Measurements from ENCODE around the gene TEAD3. TPM values are rescaled to one million over a fixed set of nuclear protein-coding genes. Genes with fewer than 3 reads are reported as not detected.

TEAD3 gene
- total and polyA plus RNA-seq, 10 of the 15 experiments (the other 5 are each of a cell fraction or from before 2014, with no cell fraction given), result 0.02 to 0.28 (median 0.18) TPM; not detected in 5

DNA sequence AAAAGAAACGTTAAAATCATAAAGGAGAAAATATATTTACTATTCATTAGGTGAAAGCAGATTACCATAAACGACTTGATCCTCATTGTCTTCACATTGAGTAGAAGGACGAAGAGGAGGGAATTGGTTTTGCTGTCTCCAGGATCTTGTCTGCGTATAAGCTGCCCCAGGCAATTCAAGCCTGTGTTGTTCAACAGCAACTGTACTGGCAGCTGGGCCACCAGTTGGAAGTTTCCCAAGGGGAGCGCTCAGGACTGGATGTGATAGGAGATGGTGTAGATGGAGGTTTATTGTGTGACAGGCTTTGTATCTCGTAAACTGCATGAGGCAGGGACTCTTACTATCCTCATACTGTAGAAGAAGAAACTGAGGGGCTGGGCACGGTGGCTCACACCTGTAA lies 48.7 kb downstream of the TEAD3 start:
- CTCF ChIA-PET, result interaction anchor here (1.0 to 6.5 kb wide), 11 partner anchors 14 to 154 kb away, joined by 3 to 177 read pairs (median 7); partner anchors contain the start of genes DEF6 and PPARD
- Histone ChIP-seq H3K9me3 (replicated peaks; ENCODE audit: control insufficient read depth, insufficient read depth, low read length) (no peaks in the 10 kb centered on the region), H3K4me3 (no peak overlapping the region), H3K27ac (ENCODE audit: control insufficient read depth, insufficient read depth) (no peak overlapping the region), H3K9ac (ENCODE audit: control insufficient read depth, insufficient read depth, low read length) (no peak overlapping the region), H3K4me1 (ENCODE audit: control insufficient read depth, insufficient read depth, low read length) (peaks cover 5% of the 10 kb centered on the region), H3K4me2 (ENCODE audit: control insufficient read depth, insufficient read depth) (no peak overlapping the region), H3K27me3 (replicated peaks in 1 of 2; ENCODE audit: control insufficient read depth in 2 of 2, insufficient read depth in 2 of 2, low read length in 1 of 2) (0 out of 4 replicates have a peak, but pooled peaks cover 0 to 3% of the 10 kb centered on the region in 2 experiments), H4K20me1 (ENCODE audit: control insufficient read depth, insufficient read depth) (no peaks in the 10 kb centered on the region), H3K79me2 (ENCODE audit: control insufficient read depth, insufficient read depth, low read length) (peaks cover 4% of the 10 kb centered on the region), H2AFZ (ENCODE audit: control insufficient read depth, low read depth, low read length) (no peak overlapping the region), H3K36me3 (ENCODE audit: control insufficient read depth in 2 of 2, insufficient read depth in 2 of 2, low read length in 1 of 2) (no peaks in the 10 kb centered on the region)
- SMC1A ChIA-PET (ENCODE audit: uncharacterized antibody, unreplicated experiment), result interaction anchor here (0.7 to 6.8 kb wide), 6 partner anchors 9 to 150 kb away, joined by 3 to 116 read pairs (median 14); partner anchors contain the start of genes DEF6 and PPARD
- RAD21 ChIA-PET (ENCODE audit: unreplicated experiment), result interaction anchor here (0.8 to 8.7 kb wide), 7 partner anchors 18 to 151 kb away, joined by 3 to 125 read pairs (median 4); partner anchors contain the start of genes DEF6 and PPARD
- DNase-seq (ENCODE audit: low read depth, low spot score) (no peak), ATAC-seq (no peak), FAIRE-seq (no peak)
- in situ Hi-C loops (cut with MboI), result no loop called here
- intact Hi-C loops (cut with micrococcal nuclease; ENCODE audit: unreplicated experiment), result no loop called here
- no TSS peak for BruUV-seq (replicated peaks)
- POLR2A ChIA-PET, result interaction anchor here (0.6 to 1.0 kb wide), 2 partner anchors 151 to 455 kb away, joined by 3 to 5 read pairs; partner anchors contain the start of gene DEF6
- WGBS (ENCODE audit: insufficient coverage, insufficient replicate concordance, low lambda C conversion rate, missing lambda C conversion rate), result 64% methylated on average over 7 of the region's 7 CpGs
- TF ChIP-seq, protein P1, sequence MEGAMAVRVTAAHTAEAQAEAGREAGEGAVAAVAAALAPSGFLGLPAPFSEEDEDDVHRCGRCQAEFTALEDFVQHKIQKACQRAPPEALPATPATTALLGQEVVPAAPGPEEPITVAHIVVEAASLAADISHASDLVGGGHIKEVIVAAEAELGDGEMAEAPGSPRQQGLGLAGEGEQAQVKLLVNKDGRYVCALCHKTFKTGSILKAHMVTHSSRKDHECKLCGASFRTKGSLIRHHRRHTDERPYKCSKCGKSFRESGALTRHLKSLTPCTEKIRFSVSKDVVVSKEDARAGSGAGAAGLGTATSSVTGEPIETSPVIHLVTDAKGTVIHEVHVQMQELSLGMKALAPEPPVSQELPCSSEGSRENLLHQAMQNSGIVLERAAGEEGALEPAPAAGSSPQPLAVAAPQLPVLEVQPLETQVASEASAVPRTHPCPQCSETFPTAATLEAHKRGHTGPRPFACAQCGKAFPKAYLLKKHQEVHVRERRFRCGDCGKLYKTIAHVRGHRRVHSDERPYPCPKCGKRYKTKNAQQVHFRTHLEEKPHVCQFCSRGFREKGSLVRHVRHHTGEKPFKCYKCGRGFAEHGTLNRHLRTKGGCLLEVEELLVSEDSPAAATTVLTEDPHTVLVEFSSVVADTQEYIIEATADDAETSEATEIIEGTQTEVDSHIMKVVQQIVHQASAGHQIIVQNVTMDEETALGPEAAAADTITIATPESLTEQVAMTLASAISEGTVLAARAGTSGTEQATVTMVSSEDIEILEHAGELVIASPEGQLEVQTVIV (IDR thresholded peaks at IDR 0.05; ENCODE audit: borderline replicate concordance, partially characterized antibody), result no peak
- TF ChIP-seq ZNF24 (IDR thresholded peaks at IDR 0.05) (no peak), CREM (IDR thresholded peaks at IDR 0.05; ENCODE audit: low read depth) (no peak), GABPA (IDR thresholded peaks at IDR 0.05; ENCODE audit: low read depth) (no peak), FOS (IDR thresholded peaks at IDR 0.05; ENCODE audit: borderline replicate concordance, extremely low read depth, insufficient read length) (no peak), SPI1 (IDR thresholded peaks at IDR 0.05; ENCODE audit: borderline replicate concordance, insufficient read depth, low read depth, low read length) (no peak)
- TF ChIP-seq, protein P2, sequence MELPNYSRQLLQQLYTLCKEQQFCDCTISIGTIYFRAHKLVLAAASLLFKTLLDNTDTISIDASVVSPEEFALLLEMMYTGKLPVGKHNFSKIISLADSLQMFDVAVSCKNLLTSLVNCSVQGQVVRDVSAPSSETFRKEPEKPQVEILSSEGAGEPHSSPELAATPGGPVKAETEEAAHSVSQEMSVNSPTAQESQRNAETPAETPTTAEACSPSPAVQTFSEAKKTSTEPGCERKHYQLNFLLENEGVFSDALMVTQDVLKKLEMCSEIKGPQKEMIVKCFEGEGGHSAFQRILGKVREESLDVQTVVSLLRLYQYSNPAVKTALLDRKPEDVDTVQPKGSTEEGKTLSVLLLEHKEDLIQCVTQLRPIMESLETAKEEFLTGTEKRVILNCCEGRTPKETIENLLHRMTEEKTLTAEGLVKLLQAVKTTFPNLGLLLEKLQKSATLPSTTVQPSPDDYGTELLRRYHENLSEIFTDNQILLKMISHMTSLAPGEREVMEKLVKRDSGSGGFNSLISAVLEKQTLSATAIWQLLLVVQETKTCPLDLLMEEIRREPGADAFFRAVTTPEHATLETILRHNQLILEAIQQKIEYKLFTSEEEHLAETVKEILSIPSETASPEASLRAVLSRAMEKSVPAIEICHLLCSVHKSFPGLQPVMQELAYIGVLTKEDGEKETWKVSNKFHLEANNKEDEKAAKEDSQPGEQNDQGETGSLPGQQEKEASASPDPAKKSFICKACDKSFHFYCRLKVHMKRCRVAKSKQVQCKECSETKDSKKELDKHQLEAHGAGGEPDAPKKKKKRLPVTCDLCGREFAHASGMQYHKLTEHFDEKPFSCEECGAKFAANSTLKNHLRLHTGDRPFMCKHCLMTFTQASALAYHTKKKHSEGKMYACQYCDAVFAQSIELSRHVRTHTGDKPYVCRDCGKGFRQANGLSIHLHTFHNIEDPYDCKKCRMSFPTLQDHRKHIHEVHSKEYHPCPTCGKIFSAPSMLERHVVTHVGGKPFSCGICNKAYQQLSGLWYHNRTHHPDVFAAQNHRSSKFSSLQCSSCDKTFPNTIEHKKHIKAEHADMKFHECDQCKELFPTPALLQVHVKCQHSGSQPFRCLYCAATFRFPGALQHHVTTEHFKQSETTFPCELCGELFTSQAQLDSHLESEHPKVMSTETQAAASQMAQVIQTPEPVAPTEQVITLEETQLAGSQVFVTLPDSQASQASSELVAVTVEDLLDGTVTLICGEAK (IDR thresholded peaks at IDR 0.05; ENCODE audit: borderline replicate concordance), result no peak
- TF ChIP-seq, protein P3, sequence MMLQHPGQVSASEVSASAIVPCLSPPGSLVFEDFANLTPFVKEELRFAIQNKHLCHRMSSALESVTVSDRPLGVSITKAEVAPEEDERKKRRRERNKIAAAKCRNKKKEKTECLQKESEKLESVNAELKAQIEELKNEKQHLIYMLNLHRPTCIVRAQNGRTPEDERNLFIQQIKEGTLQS (IDR thresholded peaks at IDR 0.05; ENCODE audit: borderline replicate concordance, extremely low read depth, low read depth, low read length), result no peak
- TF ChIP-seq, protein P4, sequence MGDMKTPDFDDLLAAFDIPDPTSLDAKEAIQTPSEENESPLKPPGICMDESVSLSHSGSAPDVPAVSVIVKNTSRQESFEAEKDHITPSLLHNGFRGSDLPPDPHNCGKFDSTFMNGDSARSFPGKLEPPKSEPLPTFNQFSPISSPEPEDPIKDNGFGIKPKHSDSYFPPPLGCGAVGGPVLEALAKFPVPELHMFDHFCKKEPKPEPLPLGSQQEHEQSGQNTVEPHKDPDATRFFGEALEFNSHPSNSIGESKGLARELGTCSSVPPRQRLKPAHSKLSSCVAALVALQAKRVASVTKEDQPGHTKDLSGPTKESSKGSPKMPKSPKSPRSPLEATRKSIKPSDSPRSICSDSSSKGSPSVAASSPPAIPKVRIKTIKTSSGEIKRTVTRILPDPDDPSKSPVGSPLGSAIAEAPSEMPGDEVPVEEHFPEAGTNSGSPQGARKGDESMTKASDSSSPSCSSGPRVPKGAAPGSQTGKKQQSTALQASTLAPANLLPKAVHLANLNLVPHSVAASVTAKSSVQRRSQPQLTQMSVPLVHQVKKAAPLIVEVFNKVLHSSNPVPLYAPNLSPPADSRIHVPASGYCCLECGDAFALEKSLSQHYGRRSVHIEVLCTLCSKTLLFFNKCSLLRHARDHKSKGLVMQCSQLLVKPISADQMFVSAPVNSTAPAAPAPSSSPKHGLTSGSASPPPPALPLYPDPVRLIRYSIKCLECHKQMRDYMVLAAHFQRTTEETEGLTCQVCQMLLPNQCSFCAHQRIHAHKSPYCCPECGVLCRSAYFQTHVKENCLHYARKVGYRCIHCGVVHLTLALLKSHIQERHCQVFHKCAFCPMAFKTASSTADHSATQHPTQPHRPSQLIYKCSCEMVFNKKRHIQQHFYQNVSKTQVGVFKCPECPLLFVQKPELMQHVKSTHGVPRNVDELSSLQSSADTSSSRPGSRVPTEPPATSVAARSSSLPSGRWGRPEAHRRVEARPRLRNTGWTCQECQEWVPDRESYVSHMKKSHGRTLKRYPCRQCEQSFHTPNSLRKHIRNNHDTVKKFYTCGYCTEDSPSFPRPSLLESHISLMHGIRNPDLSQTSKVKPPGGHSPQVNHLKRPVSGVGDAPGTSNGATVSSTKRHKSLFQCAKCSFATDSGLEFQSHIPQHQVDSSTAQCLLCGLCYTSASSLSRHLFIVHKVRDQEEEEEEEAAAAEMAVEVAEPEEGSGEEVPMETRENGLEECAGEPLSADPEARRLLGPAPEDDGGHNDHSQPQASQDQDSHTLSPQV (IDR thresholded peaks at IDR 0.05), result no peak
- TF ChIP-seq, protein P5, sequence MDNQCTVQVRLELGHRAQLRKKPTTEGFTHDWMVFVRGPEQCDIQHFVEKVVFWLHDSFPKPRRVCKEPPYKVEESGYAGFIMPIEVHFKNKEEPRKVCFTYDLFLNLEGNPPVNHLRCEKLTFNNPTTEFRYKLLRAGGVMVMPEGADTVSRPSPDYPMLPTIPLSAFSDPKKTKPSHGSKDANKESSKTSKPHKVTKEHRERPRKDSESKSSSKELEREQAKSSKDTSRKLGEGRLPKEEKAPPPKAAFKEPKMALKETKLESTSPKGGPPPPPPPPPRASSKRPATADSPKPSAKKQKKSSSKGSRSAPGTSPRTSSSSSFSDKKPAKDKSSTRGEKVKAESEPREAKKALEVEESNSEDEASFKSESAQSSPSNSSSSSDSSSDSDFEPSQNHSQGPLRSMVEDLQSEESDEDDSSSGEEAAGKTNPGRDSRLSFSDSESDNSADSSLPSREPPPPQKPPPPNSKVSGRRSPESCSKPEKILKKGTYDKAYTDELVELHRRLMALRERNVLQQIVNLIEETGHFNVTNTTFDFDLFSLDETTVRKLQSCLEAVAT (IDR thresholded peaks at IDR 0.05), result no peak

All from GM12878 (cell line).